ENCODE results near the gene GDF10.

GDF10 gene

GRCh38 chr10:47332371-47332770 is 32.4 kb downstream of the GDF10 start:
- no peak overlapping the region for H2AFZ ChIP-seq (ENCODE audit: low read length)
- no peak overlapping the region for H2BK5ac ChIP-seq (ENCODE audit: low read length)
- H4K8ac ChIP-seq (ENCODE audit: low read depth, low read length), result no peak overlapping the region
- H2BK15ac ChIP-seq (ENCODE audit: low read length), result no peak overlapping the region
- peaks cover 0 to 2% of the 10 kb centered on the region in 2 donors for H3K9me3 ChIP-seq (replicated peaks in 1 of 2; ENCODE audit: control insufficient read depth in 2 of 2, insufficient read depth in 1 of 2, low read depth in 1 of 2, low read length in 2 of 2)
- H3K27ac ChIP-seq (replicated peaks; ENCODE audit: low read length), result no peak overlapping the region
- H2BK12ac ChIP-seq (ENCODE audit: low read length), result no peak overlapping the region
- no peaks in the 10 kb centered on the region for H3K36me3 ChIP-seq (replicated peaks in 1 of 2; ENCODE audit: control insufficient read depth in 2 of 2, insufficient read depth in 2 of 2, low read length in 2 of 2)
- no peak overlapping the region for H3K18ac ChIP-seq (ENCODE audit: low read length)
- H3K4ac ChIP-seq (ENCODE audit: low read length), result no peak overlapping the region
- H3K4me2 ChIP-seq (ENCODE audit: insufficient read depth, low read length, poor library complexity, severe bottlenecking), result no peak overlapping the region
- peaks cover 0 to 3% (median 0%) of the 10 kb centered on the region in 3 experiments for H3K27me3 ChIP-seq (ENCODE audit: control insufficient read depth in 3 of 3, insufficient read depth in 3 of 3, low read depth in 1 of 3, low read length in 3 of 3)
- no peak overlapping the region for H2BK120ac ChIP-seq (ENCODE audit: low read depth, low read length)
- H3K4me3 ChIP-seq (ENCODE audit: low read length in 2 of 2), result no peak overlapping the region
- H3K4me1 ChIP-seq (ENCODE audit: control insufficient read depth in 2 of 2, insufficient read depth in 1 of 2, low read depth in 1 of 2, low read length in 2 of 2), result peaks cover 0 to 3% of the 10 kb centered on the region in 2 donors
- no peak overlapping the region for H3K9ac ChIP-seq (ENCODE audit: low read depth, low read length, poor library complexity)
- H2AK5ac ChIP-seq (ENCODE audit: low read depth, low read length), result no peak overlapping the region
- no peak overlapping the region for H3K14ac ChIP-seq (ENCODE audit: low read length)
- no peaks in the 10 kb centered on the region for H3K79me1 ChIP-seq (ENCODE audit: low read depth, low read length)
- no peak overlapping the region for H3K23ac ChIP-seq (ENCODE audit: low read depth, low read length, poor library complexity)
- H4K91ac ChIP-seq (ENCODE audit: low read depth, low read length, poor library complexity), result no peak overlapping the region
- no peak for DNase-seq (ENCODE audit: low spot score)
- no CpG with 5 or more reads among the region's 3 CpGs for WGBS, 2 donors (ENCODE audit: extremely low coverage in 2 of 2, insufficient read length in 2 of 2, insufficient replicate concordance in 1 of 2)

GRCh38 chr10:47332946-47333345 is 32.9 kb downstream of the GDF10 start:
- Histone ChIP-seq H3K4ac (ENCODE audit: low read length) (no peak overlapping the region), H3K79me1 (ENCODE audit: low read depth, low read length) (no peaks in the 10 kb centered on the region), H3K18ac (ENCODE audit: low read length) (no peak overlapping the region), H4K91ac (ENCODE audit: low read depth, low read length, poor library complexity) (no peak overlapping the region), H2BK15ac (ENCODE audit: low read length) (no peak overlapping the region), H3K36me3 (replicated peaks in 1 of 2; ENCODE audit: control insufficient read depth in 2 of 2, insufficient read depth in 2 of 2, low read length in 2 of 2) (no peaks in the 10 kb centered on the region), H2AFZ (ENCODE audit: low read length) (no peak overlapping the region), H3K4me3 (ENCODE audit: low read length in 2 of 2) (no peak overlapping the region), H3K9me3 (replicated peaks in 1 of 2; ENCODE audit: control insufficient read depth in 2 of 2, insufficient read depth in 1 of 2, low read depth in 1 of 2, low read length in 2 of 2) (peaks cover 0 to 2% of the 10 kb centered on the region in 2 donors), H3K4me2 (ENCODE audit: insufficient read depth, low read length, poor library complexity, severe bottlenecking) (no peak overlapping the region), H3K9ac (ENCODE audit: low read depth, low read length, poor library complexity) (no peak overlapping the region), H2BK12ac (ENCODE audit: low read length) (no peak overlapping the region), H2BK120ac (ENCODE audit: low read depth, low read length) (no peak overlapping the region), H3K23ac (ENCODE audit: low read depth, low read length, poor library complexity) (no peak overlapping the region), H4K8ac (ENCODE audit: low read depth, low read length) (no peak overlapping the region), H3K14ac (ENCODE audit: low read length) (no peak overlapping the region), H2AK5ac (ENCODE audit: low read depth, low read length) (no peak overlapping the region), H3K27ac (replicated peaks; ENCODE audit: low read length) (no peak overlapping the region), H3K27me3 (ENCODE audit: control insufficient read depth in 3 of 3, insufficient read depth in 3 of 3, low read depth in 1 of 3, low read length in 3 of 3) (peaks cover 0 to 3% (median 0%) of the 10 kb centered on the region in 3 experiments), H2BK5ac (ENCODE audit: low read length) (no peak overlapping the region), H3K4me1 (ENCODE audit: control insufficient read depth in 2 of 2, insufficient read depth in 1 of 2, low read depth in 1 of 2, low read length in 2 of 2) (peaks cover 0 to 3% of the 10 kb centered on the region in 2 donors)
- no peak for DNase-seq (ENCODE audit: low spot score)
- no CpG with 5 or more reads among the region's 3 CpGs for WGBS, 2 donors (ENCODE audit: extremely low coverage in 2 of 2, insufficient read length in 2 of 2, insufficient replicate concordance in 1 of 2)

- no peak for DNase-seq (ENCODE audit: low spot score)
- Histone ChIP-seq H2AFZ (ENCODE audit: low read length) (no peak overlapping the region), H3K27ac (replicated peaks; ENCODE audit: low read length) (no peak overlapping the region), H4K91ac (ENCODE audit: low read depth, low read length, poor library complexity) (no peak overlapping the region), H3K4me1 (ENCODE audit: control insufficient read depth in 2 of 2, insufficient read depth in 1 of 2, low read depth in 1 of 2, low read length in 2 of 2) (peaks cover 0 to 3% of the 10 kb centered on the region in 2 donors), H3K36me3 (replicated peaks in 1 of 2; ENCODE audit: control insufficient read depth in 2 of 2, insufficient read depth in 2 of 2, low read length in 2 of 2) (no peaks in the 10 kb centered on the region), H3K9me3 (replicated peaks in 1 of 2; ENCODE audit: control insufficient read depth in 2 of 2, insufficient read depth in 1 of 2, low read depth in 1 of 2, low read length in 2 of 2) (peaks cover 0 to 2% of the 10 kb centered on the region in 2 donors), H4K8ac (ENCODE audit: low read depth, low read length) (no peak overlapping the region), H3K4ac (ENCODE audit: low read length) (no peak overlapping the region), H3K4me3 (ENCODE audit: low read length in 2 of 2) (no peak overlapping the region), H3K14ac (ENCODE audit: low read length) (no peak overlapping the region), H3K23ac (ENCODE audit: low read depth, low read length, poor library complexity) (no peak overlapping the region), H3K27me3 (ENCODE audit: control insufficient read depth in 3 of 3, insufficient read depth in 3 of 3, low read depth in 1 of 3, low read length in 3 of 3) (peaks cover 0 to 3% (median 0%) of the 10 kb centered on the region in 3 experiments), H3K9ac (ENCODE audit: low read depth, low read length, poor library complexity) (no peak overlapping the region), H3K4me2 (ENCODE audit: insufficient read depth, low read length, poor library complexity, severe bottlenecking) (no peak overlapping the region), H2BK5ac (ENCODE audit: low read length) (no peak overlapping the region), H2AK5ac (ENCODE audit: low read depth, low read length) (no peak overlapping the region), H2BK15ac (ENCODE audit: low read length) (no peak overlapping the region), H3K18ac (ENCODE audit: low read length) (no peak overlapping the region), H3K79me1 (ENCODE audit: low read depth, low read length) (no peaks in the 10 kb centered on the region), H2BK120ac (ENCODE audit: low read depth, low read length) (no peak overlapping the region), H2BK12ac (ENCODE audit: low read length) (no peak overlapping the region)
- WGBS, 2 donors (ENCODE audit: extremely low coverage in 2 of 2, insufficient read length in 2 of 2, insufficient replicate concordance in 1 of 2), result 100% methylated on average over 2 of the region's 6 CpGs; no CpG with 5 or more reads in 1 of the 2 donors
Observed at GRCh38 chr10:47333532-47333931, 33.5 kb downstream of the GDF10 start.

- Histone ChIP-seq H3K23ac (ENCODE audit: low read depth, low read length, poor library complexity) (no peak overlapping the region), H2BK12ac (ENCODE audit: low read length) (no peak overlapping the region), H3K4ac (ENCODE audit: low read length) (no peak overlapping the region), H4K91ac (ENCODE audit: low read depth, low read length, poor library complexity) (no peak overlapping the region), H3K9ac (ENCODE audit: low read depth, low read length, poor library complexity) (no peak overlapping the region), H3K36me3 (replicated peaks in 1 of 2; ENCODE audit: control insufficient read depth in 2 of 2, insufficient read depth in 2 of 2, low read length in 2 of 2) (no peaks in the 10 kb centered on the region), H3K14ac (ENCODE audit: low read length) (no peak overlapping the region), H3K4me1 (ENCODE audit: control insufficient read depth in 2 of 2, insufficient read depth in 1 of 2, low read depth in 1 of 2, low read length in 2 of 2) (peaks cover 0 to 3% of the 10 kb centered on the region in 2 donors), H3K27me3 (ENCODE audit: control insufficient read depth in 3 of 3, insufficient read depth in 3 of 3, low read depth in 1 of 3, low read length in 3 of 3) (peaks cover 0 to 3% (median 0%) of the 10 kb centered on the region in 3 experiments), H3K79me1 (ENCODE audit: low read depth, low read length) (no peaks in the 10 kb centered on the region), H3K18ac (ENCODE audit: low read length) (no peak overlapping the region), H2AFZ (ENCODE audit: low read length) (no peak overlapping the region), H3K9me3 (replicated peaks in 1 of 2; ENCODE audit: control insufficient read depth in 2 of 2, insufficient read depth in 1 of 2, low read depth in 1 of 2, low read length in 2 of 2) (peaks cover 0 to 2% of the 10 kb centered on the region in 2 donors), H2AK5ac (ENCODE audit: low read depth, low read length) (no peak overlapping the region), H2BK15ac (ENCODE audit: low read length) (no peak overlapping the region), H2BK5ac (ENCODE audit: low read length) (no peak overlapping the region), H2BK120ac (ENCODE audit: low read depth, low read length) (no peak overlapping the region), H3K27ac (replicated peaks; ENCODE audit: low read length) (no peak overlapping the region), H3K4me3 (ENCODE audit: low read length in 2 of 2) (no peak overlapping the region), H4K8ac (ENCODE audit: low read depth, low read length) (peak overlapping the region; percentile 48), H3K4me2 (ENCODE audit: insufficient read depth, low read length, poor library complexity, severe bottlenecking) (no peak overlapping the region)
- DNase-seq (ENCODE audit: low spot score), result no peak
- WGBS, 2 donors (ENCODE audit: extremely low coverage in 2 of 2, insufficient read length in 2 of 2, insufficient replicate concordance in 1 of 2), result no CpG with 5 or more reads among the region's 8 CpGs
Observed at GRCh38 chr10:47334466-47335295, 34.7 kb downstream of the GDF10 start.

Data from neuronal stem cell (in vitro differentiated cells).